ENCODE measurements around the gene ZNF593OS.

The ZNF593OS gene

DNA sequence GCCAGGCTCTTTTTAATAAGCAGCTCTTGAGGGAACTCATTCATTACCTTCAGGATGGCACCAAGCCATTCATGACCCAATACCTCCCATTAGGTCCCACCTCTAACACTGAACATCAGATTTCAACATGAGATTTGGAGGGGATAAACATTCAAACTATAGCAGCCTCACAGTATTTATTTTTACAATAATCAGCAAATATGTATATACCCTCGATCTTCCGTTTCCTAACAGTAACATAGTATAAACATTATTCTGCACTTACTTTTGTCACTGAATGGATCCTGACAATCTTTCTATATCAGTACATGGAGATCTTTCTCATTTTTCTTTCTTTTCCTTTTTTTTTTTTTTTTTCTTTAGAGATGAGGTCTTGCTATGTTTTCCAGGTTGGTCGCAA, 24.2 kb upstream of the ZNF593OS start:
- no peak overlapping the region for H3K4me3 ChIP-seq (replicated peaks; ENCODE audit: low read depth, low read length)
- no peak for TF ChIP-seq CTCF (IDR thresholded peaks at IDR 0.05; ENCODE audit: low read depth, low read length, missing control alignments)
- DNase-seq (ENCODE audit: extremely low read depth, low read depth), result no peak

DNA sequence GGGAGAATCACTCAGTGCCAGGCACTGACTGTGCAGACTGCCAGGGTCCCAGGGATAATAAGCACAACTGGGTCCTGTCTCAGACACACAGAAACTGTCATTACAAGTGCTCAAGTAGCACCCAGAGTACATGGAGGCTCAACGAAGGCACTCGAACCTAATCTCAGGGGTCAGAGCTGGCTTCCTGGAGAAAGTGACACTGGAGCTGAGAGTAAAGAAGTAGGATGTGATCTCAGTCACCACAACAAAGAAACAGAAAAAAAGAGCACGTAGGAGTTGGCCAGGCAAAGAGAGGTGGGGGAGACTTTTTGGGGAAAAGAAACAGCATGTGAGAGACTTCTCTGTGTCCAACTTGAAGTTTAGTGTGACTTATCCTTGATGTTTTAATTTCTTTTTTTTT, 20.1 kb upstream of the ZNF593OS start:
- DNase-seq (ENCODE audit: extremely low read depth, low read depth), result no peak
- H3K4me3 ChIP-seq (replicated peaks; ENCODE audit: low read depth, low read length), result no peak overlapping the region
- TF ChIP-seq CTCF (IDR thresholded peaks at IDR 0.05; ENCODE audit: low read depth, low read length, missing control alignments), result no peak

DNA sequence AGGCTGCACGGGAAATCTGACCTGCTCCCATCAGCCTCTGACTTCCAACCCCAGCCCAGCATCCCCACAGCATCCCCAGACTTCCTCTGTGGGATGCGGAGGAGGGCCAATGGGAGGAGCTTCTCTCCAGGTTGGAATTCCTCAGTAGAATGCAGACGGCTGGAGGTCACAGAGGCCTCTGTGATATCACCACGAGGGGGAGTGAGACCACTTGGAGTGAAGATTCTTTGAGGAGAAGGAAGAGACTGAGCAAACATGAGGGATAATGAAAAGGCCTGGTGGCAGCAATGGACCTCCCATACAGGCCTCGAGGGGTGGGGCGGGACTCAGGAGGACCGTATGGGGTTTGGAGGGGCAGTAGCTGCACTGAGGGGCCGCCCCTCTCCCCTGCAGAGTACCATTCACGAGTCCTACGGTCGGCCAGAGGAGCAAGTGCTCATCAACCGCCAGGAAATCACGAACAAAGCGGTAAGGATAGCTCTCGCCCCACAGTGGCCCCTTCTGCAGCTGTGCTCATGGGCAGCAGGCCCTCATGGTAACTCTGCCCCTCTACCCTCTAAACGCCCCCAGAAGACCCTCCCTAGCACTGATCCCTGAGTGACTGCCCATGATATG, 18.8 kb upstream of the ZNF593OS start, which contains the start of gene CATSPER4:
Gene CATSPER4, plus strand, starts transcription at position 230 of the 615 bp plus-strand sequence. Its CDS starts 26 bp downstream, at position 256.
- no peak for TF ChIP-seq CTCF (IDR thresholded peaks at IDR 0.05; ENCODE audit: low read depth, low read length, missing control alignments)
- DNase-seq (ENCODE audit: extremely low read depth, low read depth), result no peak
- no peak within 1 kb of the TSS for H3K4me3 ChIP-seq (replicated peaks; ENCODE audit: low read depth, low read length)

GRCh38 chr1:26189751-26190275, 18.2 kb upstream of the ZNF593OS start:
- TF ChIP-seq CTCF (IDR thresholded peaks at IDR 0.05; ENCODE audit: low read depth, low read length, missing control alignments), result peak; percentile 9
- DNase-seq (ENCODE audit: extremely low read depth, low read depth), result no peak
- no peak overlapping the region for H3K4me3 ChIP-seq (replicated peaks; ENCODE audit: low read depth, low read length)

DNA sequence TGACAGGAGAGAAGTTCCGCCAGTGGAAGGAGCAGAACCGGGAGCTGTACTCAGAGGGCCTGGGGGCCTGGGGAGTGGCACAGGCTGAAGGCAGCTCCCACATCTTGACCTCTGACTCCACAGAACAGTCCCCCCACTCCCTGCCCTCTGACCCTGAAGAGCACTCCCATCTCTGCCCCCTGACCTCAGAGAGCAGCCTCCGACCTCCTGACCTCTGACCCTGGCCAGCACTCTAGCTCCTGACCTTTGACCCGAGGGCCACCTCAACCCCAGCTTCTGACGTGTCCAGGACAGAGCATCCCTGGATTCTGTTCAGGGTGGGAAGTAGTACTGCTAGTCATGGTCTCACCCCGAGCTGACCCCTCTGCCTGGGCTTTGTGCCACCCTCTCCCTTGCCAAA, 17.7 kb upstream of the ZNF593OS start:
- TF ChIP-seq CTCF (IDR thresholded peaks at IDR 0.05; ENCODE audit: low read depth, low read length, missing control alignments), result no peak
- H3K4me3 ChIP-seq (replicated peaks; ENCODE audit: low read depth, low read length), result no peak overlapping the region
- no peak for DNase-seq (ENCODE audit: extremely low read depth, low read depth)

GRCh38 chr1:26188477-26188876, 16.8 kb upstream of the ZNF593OS start:
- no peak for DNase-seq (ENCODE audit: extremely low read depth, low read depth)

More at GRCh38 chr1:26188477-26188876, 16.8 kb upstream of the ZNF593OS start:
- no peak for TF ChIP-seq CTCF (IDR thresholded peaks at IDR 0.05; ENCODE audit: low read depth, low read length, missing control alignments)
- H3K4me3 ChIP-seq (replicated peaks; ENCODE audit: low read depth, low read length), result no peak overlapping the region
